NCI-H2107 treated with DMSO at 0.1 percent for 48 hours (cell line): ENCODE results near the gene ZNF423.

Experiments used
- DNase-seq: peaks from one replicate; lab custom pipeline; 2025; ENCODE audit not compliant: unreplicated experiment; lab: John Stamatoyannopoulos, UW

The ZNF423 gene

DNA sequence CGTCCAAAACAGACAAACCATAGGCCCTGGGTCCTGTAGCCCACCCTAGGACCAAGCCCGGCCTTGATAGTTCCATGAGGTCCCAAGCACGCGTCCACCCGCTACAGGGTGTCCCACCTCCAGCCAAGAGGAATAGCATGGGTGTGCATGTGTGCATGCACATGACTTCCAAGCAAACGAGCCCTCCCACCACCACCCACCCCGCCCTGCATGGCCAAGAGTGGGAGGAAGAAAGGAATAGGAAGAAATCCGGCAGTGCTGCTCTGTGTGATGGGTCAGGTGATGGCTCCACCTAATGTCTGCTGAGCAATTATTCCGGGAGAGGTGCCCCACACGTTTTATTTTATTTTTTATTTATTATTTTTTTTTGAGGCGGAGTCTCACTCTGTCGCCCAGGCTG lies 184.6 kb downstream of the ZNF423 start:
- no peak for DNase-seq

- no peak for DNase-seq
These were observed 185.3 kb downstream of the ZNF423 start for GRCh38 chr16:49670627-49671026.

- no peak for DNase-seq
These were observed 190.3 kb downstream of the ZNF423 start for GRCh38 chr16:49665482-49666230.

DNA sequence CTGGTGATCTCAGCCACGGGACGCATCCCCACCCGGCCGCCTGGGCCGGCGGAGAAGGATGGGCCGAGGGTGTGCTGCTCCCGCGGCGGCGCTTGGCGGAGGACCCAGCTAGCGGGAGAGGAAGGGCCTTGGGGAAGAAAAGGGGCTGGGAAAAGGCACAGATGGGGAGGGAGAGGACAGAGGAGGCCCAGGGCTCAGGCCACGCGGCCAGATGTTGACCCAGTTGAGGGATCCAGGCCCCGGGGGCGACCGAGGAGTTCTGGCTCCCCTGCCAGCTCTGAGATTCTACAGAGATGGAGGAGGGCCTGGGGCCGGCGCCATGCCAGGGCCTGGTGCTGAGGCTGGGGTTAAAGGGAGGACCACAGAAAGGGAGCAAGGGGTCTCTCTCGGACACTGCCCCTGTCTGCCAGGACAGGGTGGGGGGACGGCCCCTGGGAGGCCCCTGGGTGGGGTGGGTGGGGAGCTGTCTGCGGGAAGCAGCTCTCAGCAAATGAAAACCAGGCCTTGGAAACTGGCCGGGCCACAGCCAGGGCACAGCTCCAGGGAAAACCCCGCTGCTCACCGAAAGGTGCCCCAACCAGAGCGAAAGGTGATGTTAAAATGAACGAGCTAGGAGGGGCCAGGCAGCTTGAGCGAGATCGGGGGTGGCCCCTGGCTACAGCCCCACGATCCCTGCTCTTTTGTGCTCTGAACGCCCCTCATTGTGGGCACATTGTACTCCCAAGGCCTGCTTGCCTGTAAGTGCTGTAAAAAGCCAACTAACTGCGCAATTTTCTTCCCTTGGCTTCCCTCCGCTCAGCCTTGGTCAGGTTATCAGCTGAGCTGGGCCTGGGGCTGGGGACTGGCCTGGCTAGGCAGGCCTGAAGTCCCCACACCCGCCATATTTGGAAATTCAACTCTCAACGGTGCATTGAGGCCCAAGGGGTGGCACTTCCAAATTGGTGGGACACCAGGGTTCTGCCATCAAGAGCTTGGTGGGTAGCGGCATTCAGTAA lies 191.4 kb downstream of the ZNF423 start:
- DNase-seq = no peak

DNA sequence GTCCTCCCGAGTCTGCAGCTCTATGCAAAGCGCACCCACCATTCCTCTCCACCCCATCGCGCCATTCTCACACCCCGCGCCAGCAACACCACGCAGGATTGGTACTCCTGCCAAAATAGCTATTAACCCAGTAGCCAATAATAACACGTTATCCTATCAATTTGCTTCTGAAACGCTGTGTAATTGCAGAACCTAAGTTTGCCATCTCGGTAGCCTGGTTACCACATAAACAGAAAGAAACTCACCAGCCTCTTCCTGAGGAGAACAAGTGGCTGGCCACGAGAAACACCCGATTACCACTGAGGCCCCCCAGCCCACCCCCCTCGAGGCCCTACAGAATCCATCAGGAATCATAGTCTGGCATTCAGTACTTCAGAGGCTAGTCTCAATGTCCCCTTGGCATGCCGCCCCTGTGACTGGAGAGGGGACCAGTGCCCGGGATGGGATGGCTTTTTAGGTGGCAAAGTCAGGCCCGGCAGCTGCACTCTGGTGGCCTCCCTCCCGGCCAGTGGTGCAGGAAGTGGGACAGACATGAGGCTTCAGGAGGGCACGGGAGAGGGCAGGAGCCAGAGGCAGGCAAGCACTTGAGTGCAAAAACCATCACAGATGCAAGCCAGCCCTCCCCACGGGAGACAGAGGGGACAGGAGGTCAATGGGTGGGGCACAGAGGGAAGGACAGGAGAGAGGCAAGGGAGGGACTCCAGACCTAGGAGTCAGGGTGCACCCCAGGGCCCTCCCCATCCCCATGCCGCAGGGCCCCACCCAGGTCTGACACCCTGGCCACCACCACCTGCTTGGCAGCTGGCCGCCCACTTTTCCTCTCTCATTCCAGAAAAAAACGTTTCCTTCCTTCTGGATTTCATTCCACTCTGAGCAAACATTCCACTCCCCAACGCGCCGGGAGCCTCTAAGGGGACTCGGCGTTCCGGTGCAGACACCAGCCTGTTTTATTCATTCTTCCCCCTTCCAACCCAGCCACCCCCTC lies 192.5 kb downstream of the ZNF423 start:
- DNase-seq = no peak

GRCh38 chr16:49662569-49662968 lies 193.3 kb downstream of the ZNF423 start:
- no peak for DNase-seq

DNA sequence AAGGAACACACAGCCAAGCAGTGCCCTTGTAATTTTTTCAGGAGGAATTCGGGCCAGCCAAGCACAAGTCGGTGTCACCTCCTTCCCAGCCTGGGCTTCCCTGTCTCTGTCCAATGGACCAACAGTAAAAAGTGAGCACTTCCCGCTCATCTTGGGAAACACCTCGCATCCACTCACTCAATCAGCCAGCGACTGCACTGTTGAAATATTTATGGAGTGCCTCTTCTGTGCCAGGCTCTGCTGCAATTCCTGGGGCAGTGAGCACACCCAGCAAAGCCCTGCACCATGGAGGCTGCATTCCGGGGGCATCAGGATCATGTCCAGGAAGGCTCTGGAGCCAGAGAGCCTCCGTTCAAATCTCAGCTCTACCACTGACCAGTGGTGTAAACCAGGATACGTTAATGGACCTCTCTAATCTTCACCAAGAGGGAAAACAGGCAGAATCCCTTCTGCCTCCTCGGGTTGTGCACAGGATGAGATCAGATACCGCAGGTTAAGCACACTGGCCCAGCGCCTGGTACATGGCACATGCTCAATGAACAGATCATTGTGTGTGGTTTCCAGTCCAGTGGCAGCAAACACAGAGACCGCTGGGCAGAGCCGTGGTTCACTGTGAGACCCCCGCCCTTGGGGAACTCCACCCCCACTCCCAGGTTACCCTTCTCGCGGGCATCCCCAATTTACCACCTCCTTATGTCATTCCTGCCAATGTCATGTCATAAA lies 194.3 kb downstream of the ZNF423 start:
- DNase-seq = no peak

- no peak for DNase-seq
These were observed 195.3 kb downstream of the ZNF423 start for GRCh38 chr16:49660626-49661025.

- DNase-seq = no peak
These were observed 196.6 kb downstream of the ZNF423 start for GRCh38 chr16:49659356-49659755.

DNA sequence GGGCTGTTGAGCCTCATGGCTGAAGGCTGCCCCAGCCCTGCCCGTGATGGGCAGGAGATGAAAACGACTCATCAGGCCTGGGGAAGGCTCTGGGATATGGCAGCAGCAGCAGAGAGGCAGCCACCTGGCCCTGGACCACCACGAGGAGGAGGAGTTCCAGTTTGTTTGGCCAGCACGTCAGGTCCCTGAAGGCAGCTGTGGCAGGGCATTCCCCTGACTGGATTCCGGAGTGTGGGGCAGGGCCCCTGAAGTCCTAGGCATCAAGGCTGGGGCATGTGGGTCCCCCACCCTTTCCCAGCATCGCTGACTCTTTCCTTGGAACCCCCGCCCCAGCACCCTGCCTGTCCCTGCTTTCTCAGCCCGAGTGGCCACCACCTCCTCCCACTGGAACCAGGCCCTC lies 197.4 kb downstream of the ZNF423 start:
- no peak for DNase-seq

- DNase-seq = no peak
These were observed 198.0 kb downstream of the ZNF423 start for GRCh38 chr16:49657736-49658465.

DNA sequence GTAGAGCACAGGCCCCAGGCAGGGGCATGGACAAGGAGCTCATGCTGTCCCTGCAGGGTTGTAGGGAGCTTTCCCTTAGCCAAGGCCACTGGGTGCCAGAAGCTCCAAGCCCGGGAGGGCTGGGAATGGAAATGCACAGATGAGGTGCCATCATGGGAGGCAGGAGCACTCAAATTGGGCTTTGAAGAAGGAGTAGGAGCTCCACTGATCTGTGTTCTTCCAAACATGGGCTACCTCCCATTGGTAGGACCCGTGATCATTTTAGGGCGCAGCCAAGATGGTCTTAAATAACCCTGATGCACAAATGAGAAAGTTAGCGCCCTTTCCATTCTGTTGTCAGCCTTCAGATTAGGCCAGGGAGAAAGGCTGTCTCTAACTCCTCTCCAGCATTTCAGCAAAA lies 201.5 kb downstream of the ZNF423 start:
- no peak for DNase-seq

GRCh38 chr16:49653577-49653976 lies 202.3 kb downstream of the ZNF423 start:
- no peak for DNase-seq

- no peak for DNase-seq
These were observed 202.7 kb downstream of the ZNF423 start for GRCh38 chr16:49653173-49653570.

DNA sequence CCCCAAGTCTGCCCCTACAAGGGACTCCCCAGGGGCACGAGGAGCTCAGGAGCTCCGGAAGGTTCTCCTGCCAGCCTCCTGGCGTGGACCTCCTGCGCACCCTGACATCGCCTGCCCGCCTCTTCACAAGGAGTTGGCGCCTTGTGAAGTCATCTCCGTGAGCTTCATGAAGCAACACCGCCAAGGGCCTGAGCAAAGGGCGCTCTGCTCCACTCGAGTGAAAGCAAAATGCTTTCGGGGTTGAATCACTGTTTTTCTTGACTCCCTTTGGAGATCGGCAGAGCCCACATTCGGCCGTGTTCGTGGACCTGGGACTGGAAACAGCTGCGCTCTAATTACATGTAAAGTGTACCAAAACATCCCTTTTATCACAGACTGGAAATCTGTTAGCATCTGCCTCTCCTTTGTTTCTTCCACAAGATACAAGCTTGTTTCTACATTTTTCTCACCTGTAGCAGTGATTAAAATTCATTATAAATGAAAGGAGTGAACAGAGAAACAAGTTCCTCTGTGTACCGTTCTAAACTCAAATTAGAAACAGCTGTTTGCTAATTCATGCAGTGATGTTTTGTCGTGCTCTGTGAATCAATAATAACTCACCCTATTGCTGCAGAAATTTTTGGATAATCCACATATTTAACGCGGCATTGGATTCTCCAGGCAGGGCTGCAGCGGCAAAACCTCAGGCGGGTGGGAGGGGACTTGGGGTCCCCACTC lies 203.3 kb downstream of the ZNF423 start:
- no peak for DNase-seq

DNA sequence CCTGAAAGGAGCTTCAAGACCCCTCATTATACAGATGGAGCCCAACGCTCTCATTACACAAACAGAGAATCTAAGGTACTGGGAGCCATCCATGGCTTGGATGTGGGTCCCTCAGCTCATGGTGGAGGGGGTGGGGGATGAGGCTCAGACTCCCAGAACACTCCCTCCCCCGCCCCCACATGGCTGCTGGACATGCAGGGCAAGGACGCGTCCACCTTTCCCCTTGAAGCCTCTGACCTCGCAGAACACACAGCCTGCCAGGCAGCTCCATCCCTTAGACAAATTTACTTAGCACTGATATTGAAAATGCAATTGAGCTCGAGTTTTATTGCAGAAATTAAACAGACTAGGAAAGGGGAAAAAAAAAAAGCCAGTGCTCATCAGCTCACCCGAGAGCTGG lies 203.9 kb downstream of the ZNF423 start:
- no peak for DNase-seq

GRCh38 chr16:49651226-49651625 lies 204.7 kb downstream of the ZNF423 start:
- DNase-seq = no peak

GRCh38 chr16:49650603-49651002 lies 205.3 kb downstream of the ZNF423 start:
- DNase-seq = no peak
